PFSK-1 (cell line): ENCODE data around the gene NR3C1.

Experiments used
- POLR2AphosphoS5 ChIP-seq: IDR thresholded peaks from 2 replicates; pipeline ENCODE4 v1.6.1; 2012; ENCODE audit warnings: low read depth, mild to moderate bottlenecking, control low read depth, low read length, moderate library complexity
- REST ChIP-seq, 2 experiments: IDR thresholded peaks; 2 replicates each; pipeline versions ENCODE4 v1.6.1 to v1.8.0; 2011 to 2012; ENCODE audit warnings: low read depth in 2 of 2, low read length in 2 of 2, control low read depth in 1 of 2, inconsistent platforms in 1 of 2, mild to moderate bottlenecking in 1 of 2, moderate library complexity in 1 of 2; ENCODE audit not compliant: insufficient read depth in 1 of 2
- SIN3A ChIP-seq: IDR thresholded peaks from 2 replicates; pipeline ENCODE4 v1.6.1; 2012; ENCODE audit warnings: mild to moderate bottlenecking, low read length, moderate library complexity, borderline replicate concordance; ENCODE audit not compliant: insufficient read depth
- TAF1 ChIP-seq: IDR thresholded peaks from 2 replicates; pipeline ENCODE4 v1.6.1; 2012; ENCODE audit warnings: low read length, control low read depth, borderline replicate concordance; ENCODE audit not compliant: insufficient read depth

GRCh38 chr5:143297756-143298155, 105.7 kb downstream of the NR3C1 start:
- TF ChIP-seq POLR2AphosphoS5 (no peak), REST (IDR thresholded peaks at IDR 0.05; ENCODE audit: insufficient read depth in 1 of 2, low read depth in 2 of 2, low read length in 2 of 2) (no peak), SIN3A (no peak), TAF1 (no peak)
